HepG2 (cell line): ENCODE data around the gene DNAJA3. TPM values are rescaled to one million over a fixed set of nuclear protein-coding genes. Genes with fewer than 3 reads are reported as not detected.

Source experiments
- CBFB ChIP-seq: sonication (generic); formaldehyde crosslinking; IDR thresholded peaks from 2 replicates; pipeline ENCODE4 v1.4.0; 2020; ENCODE audit warnings: missing genetic modification reagents
- JUNB ChIP-seq: sonication (generic); formaldehyde crosslinking; IDR thresholded peaks from 2 replicates; pipeline ENCODE4 v1.8.0; 2022; ENCODE audit warnings: missing genetic modification reagents, mild to moderate bottlenecking, borderline replicate concordance
- KMT2A ChIP-seq: sonication (generic); formaldehyde crosslinking; IDR thresholded peaks from 2 replicates; pipeline ENCODE4 v1.4.0; 2020; ENCODE audit warnings: missing genetic modification reagents
- MLLT10 ChIP-seq: sonication (generic); formaldehyde crosslinking; IDR thresholded peaks from 2 replicates; pipeline ENCODE4 v1.4.0; 2020; ENCODE audit warnings: missing genetic modification reagents
- MZF1 ChIP-seq: sonication (generic); formaldehyde crosslinking; IDR thresholded peaks from 2 replicates; pipeline ENCODE4 v1.8.1; 2023; ENCODE audit warnings: mild to moderate bottlenecking, missing genetic modification reagents, borderline replicate concordance
- NRL ChIP-seq: sonication (generic); formaldehyde crosslinking; IDR thresholded peaks from 2 replicates; pipeline ENCODE4 v1.5.0; 2020; ENCODE audit warnings: missing genetic modification reagents, mild to moderate bottlenecking, moderate library complexity, borderline replicate concordance
- SOX13 ChIP-seq, 3 experiments: fragments of 450-650 bp in 1 of 3; sonication (generic) in 1 of 3; formaldehyde crosslinking in 1 of 3; IDR thresholded peaks in 2 of 3; conservative IDR thresholded peaks in 1 of 3; 2 replicates each; pipeline versions ENCODE4 v1.5.0 to v1.6.1; 2016 to 2020; ENCODE audit warnings: antibody characterized with exemption in 1 of 3, mild to moderate bottlenecking in 1 of 3, missing compliant biosample characterization in 1 of 3, missing genetic modification reagents in 1 of 3, moderate library complexity in 1 of 3
- THYN1 ChIP-seq: sonication (generic); formaldehyde crosslinking; IDR thresholded peaks from 2 replicates; pipeline ENCODE4 v1.8.1; 2023; ENCODE audit warnings: low read depth, mild to moderate bottlenecking, moderate library complexity, missing genetic modification reagents, borderline replicate concordance
- ZBTB20 ChIP-seq: sonication (generic); formaldehyde crosslinking; IDR thresholded peaks from 2 replicates; pipeline ENCODE4 v1.8.1; 2023; ENCODE audit warnings: missing genetic modification reagents, low read depth, mild to moderate bottlenecking, borderline replicate concordance
- ZFP36 ChIP-seq: fragments of 150-350 bp; IDR thresholded peaks from 2 replicates; pipeline ENCODE4 v1.6.1; 2018; ENCODE audit warnings: borderline replicate concordance, low read length, low read depth; ENCODE audit not compliant: partially characterized antibody
- ZFP36L1 ChIP-seq: sonication (generic); formaldehyde crosslinking; IDR thresholded peaks from 2 replicates; pipeline ENCODE4 v1.8.0; 2022; ENCODE audit warnings: mild to moderate bottlenecking, missing genetic modification reagents, moderate library complexity
- ZNF292 ChIP-seq: sonication (generic); formaldehyde crosslinking; IDR thresholded peaks from 2 replicates; pipeline ENCODE4 v1.8.1; 2022; ENCODE audit warnings: mild to moderate bottlenecking, low read depth, missing genetic modification reagents, borderline replicate concordance
- ZNF530 ChIP-seq: sonication (generic); formaldehyde crosslinking; IDR thresholded peaks from 2 replicates; pipeline ENCODE4 v1.5.0; 2020; ENCODE audit warnings: low read depth, mild to moderate bottlenecking, missing genetic modification reagents
- ZNF569 ChIP-seq: sonication (generic); formaldehyde crosslinking; IDR thresholded peaks from 2 replicates; pipeline ENCODE4 v1.5.0; 2020; ENCODE audit warnings: mild to moderate bottlenecking, missing genetic modification reagents, moderate library complexity, borderline replicate concordance
- ZNF674 ChIP-seq: sonication (generic); formaldehyde crosslinking; IDR thresholded peaks from 2 replicates; pipeline ENCODE4 v1.5.0; 2020; ENCODE audit warnings: low read depth, mild to moderate bottlenecking, missing genetic modification reagents
- ZNF816 ChIP-seq: sonication (generic); formaldehyde crosslinking; IDR thresholded peaks from 2 replicates; pipeline ENCODE4 v1.8.0; 2022; ENCODE audit warnings: missing genetic modification reagents, mild to moderate bottlenecking, borderline replicate concordance
- ZNF883 ChIP-seq: sonication (generic); formaldehyde crosslinking; IDR thresholded peaks from 2 replicates; pipeline ENCODE4 v1.5.1; 2020; ENCODE audit warnings: mild to moderate bottlenecking, missing genetic modification reagents; ENCODE audit errors: not compliant biosample characterization
- polyA plus RNA-seq, 8 experiments: library from polyadenylated mRNA; depleted of rRNA in 3 of 8; stranded (reverse) in 7 of 8; unstranded in 1 of 8; fragments of >200 nt; fragmentation: Illumina TruSeq in 4 of 8; extraction: Trizol in 4 of 8; gene quantifications; 2 replicates each; pipeline versions ENCODE4 v1.2.1 to v1.2.3, GENCODE V29; 2011 to 2016; ENCODE audit warnings: low read depth in 4 of 8, missing spikeins in 1 of 8, mixed read lengths in 1 of 8; ENCODE audit not compliant: insufficient read depth in 1 of 8
- total RNA-seq, 5 experiments: library from RNA; depleted of rRNA; stranded (reverse); fragments of >200 nt; fragmentation: Illumina TruSeq; extraction: Trizol; gene quantifications; 2 replicates each; pipeline ENCODE4 v1.2.3, GENCODE V29; 2016; ENCODE audit warnings: low read depth in 1 of 5
- TF ChIP-seq, protein P1 (sequence below): sonication (generic); formaldehyde crosslinking; IDR thresholded peaks from 2 replicates; pipeline ENCODE4 v1.5.1; 2020; ENCODE audit warnings: missing genetic modification reagents, mild to moderate bottlenecking, borderline replicate concordance
- TF ChIP-seq, protein P2 (sequence below): sonication (generic); formaldehyde crosslinking; IDR thresholded peaks from 2 replicates; pipeline ENCODE4 v1.8.1; 2022; ENCODE audit warnings: low read depth, mild to moderate bottlenecking, missing genetic modification reagents
- TF ChIP-seq, protein P3 (sequence below): sonication (generic); formaldehyde crosslinking; IDR thresholded peaks from 2 replicates; pipeline ENCODE4 v1.4.0; 2020; ENCODE audit warnings: mild to moderate bottlenecking, missing genetic modification reagents
- TF ChIP-seq, protein P4 (sequence below): sonication (generic); formaldehyde crosslinking; conservative IDR thresholded peaks from 2 replicates; pipeline ENCODE4 v1.8.0; 2022; ENCODE audit warnings: mild to moderate bottlenecking, moderate library complexity, missing genetic modification reagents

The DNAJA3 gene
- total and polyA plus RNA-seq, 2 of the 13 experiments (the other 11 are each of a cell fraction or from before 2014, with no cell fraction given), result 77.0 to 83.3 TPM

DNA sequence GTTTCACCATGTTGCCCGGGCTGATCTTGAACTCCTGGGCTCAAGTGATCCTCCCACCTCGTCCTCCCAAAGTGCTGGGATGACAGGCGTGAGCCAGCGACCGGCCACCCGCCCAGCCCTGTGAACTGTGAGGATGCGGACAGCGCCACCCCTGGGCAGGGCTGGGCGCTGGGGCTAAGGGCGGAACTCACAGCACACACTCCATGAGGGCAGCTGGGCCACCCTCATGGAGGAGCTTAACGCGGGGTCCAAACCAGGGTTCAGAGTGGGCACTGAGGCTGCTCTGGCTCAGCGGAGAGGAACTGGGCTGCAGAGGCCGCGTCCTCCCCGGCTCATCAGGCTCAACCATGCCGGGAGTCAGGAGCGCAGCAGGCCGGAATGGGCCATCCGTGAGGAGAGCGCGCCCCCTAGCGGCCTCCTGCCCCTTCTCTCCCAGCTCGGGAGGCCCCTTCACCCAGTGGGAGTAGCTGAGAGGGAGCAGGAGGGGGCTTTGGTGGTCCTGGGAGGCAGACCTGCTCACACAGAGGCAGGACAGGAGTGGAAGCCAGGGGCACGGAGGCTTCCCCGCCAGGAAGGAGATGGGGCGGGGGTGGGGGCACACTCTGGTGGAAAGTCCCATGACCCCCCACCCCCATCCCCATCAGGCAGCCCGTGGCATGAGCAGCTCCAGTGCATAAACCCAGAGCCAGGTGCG lies 23.1 kb upstream of the DNAJA3 start (continued):
- no peak for TF ChIP-seq THYN1 (CRISPR knock-in tag)
- peak; percentile 46; the same call in 1 of the 2 replicates for TF ChIP-seq ZBTB20 (CRISPR knock-in tag)
- TF ChIP-seq KMT2A, result no peak
- TF ChIP-seq, protein P1, sequence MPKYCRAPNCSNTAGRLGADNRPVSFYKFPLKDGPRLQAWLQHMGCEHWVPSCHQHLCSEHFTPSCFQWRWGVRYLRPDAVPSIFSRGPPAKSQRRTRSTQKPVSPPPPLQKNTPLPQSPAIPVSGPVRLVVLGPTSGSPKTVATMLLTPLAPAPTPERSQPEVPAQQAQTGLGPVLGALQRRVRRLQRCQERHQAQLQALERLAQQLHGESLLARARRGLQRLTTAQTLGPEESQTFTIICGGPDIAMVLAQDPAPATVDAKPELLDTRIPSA (CRISPR knock-in tag), result no peak
- TF ChIP-seq ZFP36, result no peak
- TF ChIP-seq SOX13 (IDR thresholded peaks at IDR 0.05), result no peak
- no peak for TF ChIP-seq SOX13 (CRISPR knock-in tag; conservative IDR thresholded peaks at IDR 0.05 in 1 of 2, IDR thresholded peaks at IDR 0.05 in 1 of 2)
- TF ChIP-seq ZNF292 (CRISPR knock-in tag), result 0 out of 2 replicates have a peak, but pooled peaks have one; percentile 71
- no peak for TF ChIP-seq ZNF569 (CRISPR knock-in tag)
- no peak for TF ChIP-seq ZFP36L1
- no peak for TF ChIP-seq JUNB (CRISPR knock-in tag)
- TF ChIP-seq, protein P2, sequence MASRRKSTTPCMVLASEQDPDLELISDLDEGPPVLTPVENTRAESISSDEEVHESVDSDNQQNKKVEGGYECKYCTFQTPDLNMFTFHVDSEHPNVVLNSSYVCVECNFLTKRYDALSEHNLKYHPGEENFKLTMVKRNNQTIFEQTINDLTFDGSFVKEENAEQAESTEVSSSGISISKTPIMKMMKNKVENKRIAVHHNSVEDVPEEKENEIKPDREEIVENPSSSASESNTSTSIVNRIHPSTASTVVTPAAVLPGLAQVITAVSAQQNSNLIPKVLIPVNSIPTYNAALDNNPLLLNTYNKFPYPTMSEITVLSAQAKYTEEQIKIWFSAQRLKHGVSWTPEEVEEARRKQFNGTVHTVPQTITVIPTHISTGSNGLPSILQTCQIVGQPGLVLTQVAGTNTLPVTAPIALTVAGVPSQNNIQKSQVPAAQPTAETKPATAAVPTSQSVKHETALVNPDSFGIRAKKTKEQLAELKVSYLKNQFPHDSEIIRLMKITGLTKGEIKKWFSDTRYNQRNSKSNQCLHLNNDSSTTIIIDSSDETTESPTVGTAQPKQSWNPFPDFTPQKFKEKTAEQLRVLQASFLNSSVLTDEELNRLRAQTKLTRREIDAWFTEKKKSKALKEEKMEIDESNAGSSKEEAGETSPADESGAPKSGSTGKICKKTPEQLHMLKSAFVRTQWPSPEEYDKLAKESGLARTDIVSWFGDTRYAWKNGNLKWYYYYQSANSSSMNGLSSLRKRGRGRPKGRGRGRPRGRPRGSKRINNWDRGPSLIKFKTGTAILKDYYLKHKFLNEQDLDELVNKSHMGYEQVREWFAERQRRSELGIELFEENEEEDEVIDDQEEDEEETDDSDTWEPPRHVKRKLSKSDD (CRISPR knock-in tag), result no peak
- no peak for TF ChIP-seq ZNF530 (CRISPR knock-in tag)
- 0 out of 2 replicates have a peak, but pooled peaks have one; percentile 21 for TF ChIP-seq MZF1 (CRISPR knock-in tag)
- TF ChIP-seq, protein P3, sequence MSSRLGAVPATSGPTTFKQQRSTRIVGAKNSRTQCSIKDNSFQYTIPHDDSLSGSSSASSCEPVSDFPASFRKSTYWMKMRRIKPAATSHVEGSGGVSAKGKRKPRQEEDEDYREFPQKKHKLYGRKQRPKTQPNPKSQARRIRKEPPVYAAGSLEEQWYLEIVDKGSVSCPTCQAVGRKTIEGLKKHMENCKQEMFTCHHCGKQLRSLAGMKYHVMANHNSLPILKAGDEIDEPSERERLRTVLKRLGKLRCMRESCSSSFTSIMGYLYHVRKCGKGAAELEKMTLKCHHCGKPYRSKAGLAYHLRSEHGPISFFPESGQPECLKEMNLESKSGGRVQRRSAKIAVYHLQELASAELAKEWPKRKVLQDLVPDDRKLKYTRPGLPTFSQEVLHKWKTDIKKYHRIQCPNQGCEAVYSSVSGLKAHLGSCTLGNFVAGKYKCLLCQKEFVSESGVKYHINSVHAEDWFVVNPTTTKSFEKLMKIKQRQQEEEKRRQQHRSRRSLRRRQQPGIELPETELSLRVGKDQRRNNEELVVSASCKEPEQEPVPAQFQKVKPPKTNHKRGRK, result no peak
- no peak for TF ChIP-seq MLLT10
- TF ChIP-seq ZNF883 (CRISPR knock-in tag), result peak; percentile 40
- TF ChIP-seq, protein P4, sequence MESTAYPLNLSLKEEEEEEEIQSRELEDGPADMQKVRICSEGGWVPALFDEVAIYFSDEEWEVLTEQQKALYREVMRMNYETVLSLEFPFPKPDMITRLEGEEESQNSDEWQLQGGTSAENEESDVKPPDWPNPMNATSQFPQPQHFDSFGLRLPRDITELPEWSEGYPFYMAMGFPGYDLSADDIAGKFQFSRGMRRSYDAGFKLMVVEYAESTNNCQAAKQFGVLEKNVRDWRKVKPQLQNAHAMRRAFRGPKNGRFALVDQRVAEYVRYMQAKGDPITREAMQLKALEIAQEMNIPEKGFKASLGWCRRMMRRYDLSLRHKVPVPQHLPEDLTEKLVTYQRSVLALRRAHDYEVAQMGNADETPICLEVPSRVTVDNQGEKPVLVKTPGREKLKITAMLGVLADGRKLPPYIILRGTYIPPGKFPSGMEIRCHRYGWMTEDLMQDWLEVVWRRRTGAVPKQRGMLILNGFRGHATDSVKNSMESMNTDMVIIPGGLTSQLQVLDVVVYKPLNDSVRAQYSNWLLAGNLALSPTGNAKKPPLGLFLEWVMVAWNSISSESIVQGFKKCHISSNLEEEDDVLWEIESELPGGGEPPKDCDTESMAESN (CRISPR knock-in tag), result peak; percentile 70; the same call in 1 of the 2 replicates
- no peak for TF ChIP-seq ZNF816 (CRISPR knock-in tag)
- TF ChIP-seq NRL (CRISPR knock-in tag), result no peak
- no peak for TF ChIP-seq ZNF674 (CRISPR knock-in tag)
- TF ChIP-seq CBFB (CRISPR knock-in tag), result peak; percentile 39; the same call in 1 of the 2 replicates
